Hepatocyte (in vitro differentiated cells): ENCODE results near the gene CCNF.

Source experiments
- EZH2 ChIP-seq: fragments of 200-600 bp; sonication (generic); IDR thresholded peaks from 2 replicates; pipeline ENCODE4 v1.6.1; 2016; ENCODE audit warnings: antibody characterized with exemption, mild to moderate bottlenecking, borderline replicate concordance
- TF ChIP-seq, protein P1 (sequence below): fragments of 200-600 bp; sonication (generic); IDR thresholded peaks from 2 replicates; pipeline ENCODE4 v1.5.1; 2016; ENCODE audit warnings: antibody characterized with exemption, mild to moderate bottlenecking; ENCODE audit not compliant: poor library complexity

DNA sequence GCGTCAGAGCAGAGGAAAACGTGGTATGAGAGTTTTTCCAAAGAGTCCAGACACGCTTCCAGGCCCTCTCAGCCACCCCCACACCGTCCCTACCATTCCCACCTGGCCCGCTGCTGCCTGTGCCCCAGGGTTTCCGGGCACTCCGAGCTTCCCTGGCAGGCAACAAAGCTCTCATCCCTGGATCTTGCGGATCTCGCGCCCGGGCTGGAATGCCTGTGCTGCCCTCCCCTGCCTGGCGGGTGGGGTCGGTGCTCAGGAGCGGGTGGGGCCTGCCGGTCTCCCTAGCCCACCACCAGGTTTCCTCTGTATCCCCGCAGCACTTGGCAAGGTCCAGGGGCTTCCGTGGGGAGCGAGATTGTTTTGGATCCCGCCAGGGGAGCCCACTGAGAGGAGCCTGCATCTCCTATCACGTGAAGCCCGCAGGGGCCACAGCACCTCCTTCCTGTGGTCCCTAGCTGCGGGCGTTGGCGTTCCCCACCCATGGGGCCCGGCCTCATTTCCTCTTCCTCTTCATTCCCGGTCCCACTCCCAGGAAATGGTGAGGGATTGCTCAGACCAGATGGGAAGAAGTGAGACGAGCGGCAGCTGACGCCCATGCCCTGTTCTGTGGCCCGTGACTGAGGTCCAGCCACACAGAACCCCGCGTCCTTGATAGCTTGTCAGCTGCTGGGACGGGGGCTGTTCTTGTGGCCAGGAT is 56.7 kb downstream of the CCNF start:
- TF ChIP-seq, protein P1, sequence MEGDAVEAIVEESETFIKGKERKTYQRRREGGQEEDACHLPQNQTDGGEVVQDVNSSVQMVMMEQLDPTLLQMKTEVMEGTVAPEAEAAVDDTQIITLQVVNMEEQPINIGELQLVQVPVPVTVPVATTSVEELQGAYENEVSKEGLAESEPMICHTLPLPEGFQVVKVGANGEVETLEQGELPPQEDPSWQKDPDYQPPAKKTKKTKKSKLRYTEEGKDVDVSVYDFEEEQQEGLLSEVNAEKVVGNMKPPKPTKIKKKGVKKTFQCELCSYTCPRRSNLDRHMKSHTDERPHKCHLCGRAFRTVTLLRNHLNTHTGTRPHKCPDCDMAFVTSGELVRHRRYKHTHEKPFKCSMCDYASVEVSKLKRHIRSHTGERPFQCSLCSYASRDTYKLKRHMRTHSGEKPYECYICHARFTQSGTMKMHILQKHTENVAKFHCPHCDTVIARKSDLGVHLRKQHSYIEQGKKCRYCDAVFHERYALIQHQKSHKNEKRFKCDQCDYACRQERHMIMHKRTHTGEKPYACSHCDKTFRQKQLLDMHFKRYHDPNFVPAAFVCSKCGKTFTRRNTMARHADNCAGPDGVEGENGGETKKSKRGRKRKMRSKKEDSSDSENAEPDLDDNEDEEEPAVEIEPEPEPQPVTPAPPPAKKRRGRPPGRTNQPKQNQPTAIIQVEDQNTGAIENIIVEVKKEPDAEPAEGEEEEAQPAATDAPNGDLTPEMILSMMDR: no peak
- no peak for TF ChIP-seq EZH2
